Mesothelial cell of epicardium (in vitro differentiated cells): ENCODE measurements around the gene CCL16. TPM values are rescaled to one million over a fixed set of nuclear protein-coding genes. Genes with fewer than 3 reads are reported as not detected.
A peak's percentile ranks its signal among the peaks of the same experiment; 100 is the strongest.

Source experiments
- DNase-seq, 2 experiments: peaks; one replicate each; pipeline ENCODE4 v3.0.0; 2021; ENCODE audit warnings: low spot score in 2 of 2; ENCODE audit not compliant: unreplicated experiment in 2 of 2
- H3K27ac Mint-ChIP-seq: 2 replicates; pipeline ENCODE4 v1.8.0; 2021; ENCODE audit warnings: mixed read lengths
- H3K27me3 Mint-ChIP-seq: 2 replicates; pipeline ENCODE4 v1.8.0; 2021; ENCODE audit warnings: low read depth, mixed read lengths
- H3K36me3 Mint-ChIP-seq: 2 replicates; pipeline ENCODE4 v1.8.0; 2021; ENCODE audit warnings: mixed read lengths
- H3K4me1 Mint-ChIP-seq: 2 replicates; pipeline ENCODE4 v1.8.0; 2021; ENCODE audit warnings: mixed read lengths
- H3K4me3 Mint-ChIP-seq: 2 replicates; pipeline ENCODE4 v1.8.0; 2021; ENCODE audit warnings: mild to moderate bottlenecking, moderate library complexity, mixed read lengths
- H3K9me3 Mint-ChIP-seq: 2 replicates; pipeline ENCODE4 v1.8.0; 2021; ENCODE audit warnings: mixed read lengths
- CTCF ChIP-seq: fragments of 200-600 bp; sonication (generic); IDR thresholded peaks from one replicate; pipeline ENCODE4 v1.5.0; 2021; ENCODE audit warnings: antibody characterized with exemption; ENCODE audit not compliant: unreplicated experiment
- total RNA-seq: library from RNA; stranded (reverse); gene quantifications from 3 replicates; pipeline ENCODE4 v1.2.1, GENCODE V29; 2021

Gene CCL16
- total RNA-seq, 1 donor from 2014 or later: not detected

GRCh38 chr17:36004594-36005108 lies 23.4 kb upstream of the CCL16 start:
- Mint-ChIP-seq H3K27me3 (peaks cover 6% of the 10 kb centered on the region), H3K9me3 (peaks cover 7% of the 10 kb centered on the region), H3K4me1 (no peaks in the 10 kb centered on the region), H3K27ac (no peak overlapping the region), H3K36me3 (no peaks in the 10 kb centered on the region), H3K4me3 (no peak overlapping the region)
- no peak for DNase-seq
- no peak for TF ChIP-seq CTCF

- Mint-ChIP-seq H3K9me3 (no peaks in the 10 kb centered on the region), H3K27ac (no peak overlapping the region), H3K4me1 (no peaks in the 10 kb centered on the region), H3K4me3 (no peak overlapping the region), H3K27me3 (peaks cover 17% of the 10 kb centered on the region), H3K36me3 (no peaks in the 10 kb centered on the region)
- DNase-seq: peak in 1 of 2 experiments; percentile 6
- TF ChIP-seq CTCF: no peak
These were observed 21.3 kb upstream of the CCL16 start for GRCh38 chr17:36002631-36003030.

GRCh38 chr17:36001862-36002603 lies 20.7 kb upstream of the CCL16 start:
- Mint-ChIP-seq H3K4me1 (no peaks in the 10 kb centered on the region), H3K9me3 (no peaks in the 10 kb centered on the region), H3K27me3 (peaks cover 22% of the 10 kb centered on the region), H3K4me3 (no peak overlapping the region), H3K27ac (no peak overlapping the region), H3K36me3 (no peaks in the 10 kb centered on the region)
- peak in 1 of 2 experiments; percentile 10 for DNase-seq
- TF ChIP-seq CTCF: no peak

- no peak within 1 kb of the TSS for H3K27ac Mint-ChIP-seq
- peaks cover 28% of the 10 kb centered on the region for H3K27me3 Mint-ChIP-seq
- no peaks in the 10 kb centered on the region for H3K4me1 Mint-ChIP-seq
- no peaks in the 10 kb centered on the region for H3K36me3 Mint-ChIP-seq
- DNase-seq: peak in 1 of 2 experiments; percentile 2
- no peak within 1 kb of the TSS for H3K4me3 Mint-ChIP-seq
- no peaks in the 10 kb centered on the region for H3K9me3 Mint-ChIP-seq
- TF ChIP-seq CTCF: no peak
These were observed 19.9 kb upstream of the CCL16 start, which contains the start of gene CCL15 for GRCh38 chr17:36001110-36001771. TSS of gene CCL15 (minus strand) at chr17:36001553. CDS start at chr17:36001492, 61 bp downstream.

GRCh38 chr17:36000732-36001109 lies 19.4 kb upstream of the CCL16 start:
- H3K27me3 Mint-ChIP-seq: peaks cover 30% of the 10 kb centered on the region
- H3K4me3 Mint-ChIP-seq: no peak overlapping the region
- H3K4me1 Mint-ChIP-seq: no peaks in the 10 kb centered on the region
- H3K9me3 Mint-ChIP-seq: no peaks in the 10 kb centered on the region
- H3K27ac Mint-ChIP-seq: no peak overlapping the region
- DNase-seq: no peak
- H3K36me3 Mint-ChIP-seq: no peaks in the 10 kb centered on the region
- no peak for TF ChIP-seq CTCF
